Measurements from ENCODE around the gene GOLGA8K.
"Not testable (repeated sequence)": the region's sequence is repeated elsewhere in the genome, so short reads cannot be mapped to it uniquely, and the experiment has no call there.

GOLGA8K gene

DNA sequence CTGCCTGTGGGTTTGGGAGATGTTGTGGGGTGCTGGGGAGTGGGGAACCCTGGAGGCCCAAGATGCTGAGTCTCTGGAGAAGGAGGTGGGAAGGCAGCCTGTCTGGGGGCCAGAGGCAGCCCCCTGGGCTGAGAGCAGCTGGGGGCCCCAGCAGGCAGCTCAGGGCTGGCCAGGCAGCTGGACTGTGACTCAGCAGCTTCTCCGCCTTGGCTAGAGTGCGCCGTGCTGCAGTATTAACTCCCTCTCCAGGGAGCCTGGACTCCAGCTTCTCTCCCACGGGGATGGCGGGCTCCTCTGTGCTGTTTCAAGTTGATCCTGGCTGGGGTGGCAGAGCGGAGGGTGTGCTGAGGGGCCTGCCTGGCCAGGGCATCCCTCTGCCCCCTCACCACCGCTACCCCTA is 36.6 kb downstream of the GOLGA8K start:
- H3K27ac Mint-ChIP-seq, H3K4me3 Mint-ChIP-seq: not testable (repeated sequence)

DNA sequence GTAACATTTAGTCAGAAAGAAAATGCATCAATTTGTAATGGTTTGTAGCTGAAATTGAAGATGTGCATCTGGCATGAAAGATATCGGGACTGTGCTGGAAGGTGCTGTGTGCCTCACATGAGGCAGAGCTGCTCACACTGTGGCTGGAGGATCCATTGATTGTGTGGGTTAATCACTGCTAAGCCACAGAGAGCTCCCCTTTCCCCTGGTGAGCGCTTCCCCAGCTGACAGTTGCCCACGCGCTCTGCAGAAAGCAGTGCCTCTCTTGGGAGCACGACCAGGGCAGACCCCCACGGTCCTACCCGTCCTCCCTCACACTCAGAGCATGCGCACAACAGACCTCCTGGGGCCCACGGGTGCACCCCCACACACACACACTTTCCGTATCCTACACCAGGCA is 37.1 kb downstream of the GOLGA8K start:
- H3K4me3 Mint-ChIP-seq; H3K4me1 Mint-ChIP-seq (ENCODE audit: low read depth); H3K27ac Mint-ChIP-seq; H3K36me3 Mint-ChIP-seq; H3K9me3 Mint-ChIP-seq (ENCODE audit: low read depth); H3K27me3 Mint-ChIP-seq: not testable (repeated sequence)

More for the DNA sequence above, 36.6 kb downstream of the GOLGA8K start:
- H3K9me3 Mint-ChIP-seq (ENCODE audit: low read depth); H3K36me3 Mint-ChIP-seq; H3K4me1 Mint-ChIP-seq (ENCODE audit: low read depth); H3K27me3 Mint-ChIP-seq: not testable (repeated sequence)

DNA sequence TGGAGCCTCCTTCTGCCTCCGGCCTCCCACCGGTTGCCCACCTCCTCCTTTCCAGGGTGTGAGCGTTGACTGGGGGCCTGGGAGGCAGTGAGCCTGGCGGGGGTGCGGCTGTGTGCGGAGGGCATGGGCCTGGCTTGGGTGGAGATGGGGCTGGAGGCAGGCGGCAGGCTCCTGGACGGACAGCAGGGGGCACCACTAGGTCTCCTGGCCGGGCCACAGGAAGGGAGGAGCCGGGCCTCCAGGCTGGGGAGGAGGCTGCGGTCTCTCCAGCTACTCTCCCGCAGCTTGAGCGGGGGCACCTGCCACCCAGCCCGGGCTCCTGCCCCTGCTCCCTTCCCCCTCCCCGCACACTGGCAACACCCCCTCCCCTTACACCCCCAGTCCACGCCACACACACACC is 38.1 kb downstream of the GOLGA8K start:
- H3K27ac Mint-ChIP-seq; H3K27me3 Mint-ChIP-seq; H3K36me3 Mint-ChIP-seq; H3K4me1 Mint-ChIP-seq (ENCODE audit: low read depth); H3K4me3 Mint-ChIP-seq; H3K9me3 Mint-ChIP-seq (ENCODE audit: low read depth): not testable (repeated sequence)

DNA sequence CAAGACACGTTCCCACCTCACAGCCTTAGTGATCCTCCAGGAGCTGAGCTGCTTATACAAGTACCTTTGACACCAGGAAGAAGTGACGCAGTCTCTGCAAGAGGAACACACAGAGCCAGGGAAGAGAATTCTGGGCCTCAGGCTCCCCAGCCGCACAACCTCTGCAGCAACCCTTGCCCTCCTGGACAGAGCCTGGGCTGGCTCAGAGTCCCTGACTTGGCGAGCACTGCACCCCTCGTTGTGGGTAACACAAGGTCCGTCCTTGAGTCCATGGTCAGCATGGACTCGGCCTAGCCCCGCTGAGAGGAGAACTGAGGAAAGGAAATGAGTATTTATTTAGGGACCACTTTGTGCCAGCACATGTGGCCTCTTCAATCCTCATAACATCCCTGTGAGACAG is 39.6 kb downstream of the GOLGA8K start:
- H3K4me3 Mint-ChIP-seq; H3K4me1 Mint-ChIP-seq (ENCODE audit: low read depth): not testable (repeated sequence)

DNA sequence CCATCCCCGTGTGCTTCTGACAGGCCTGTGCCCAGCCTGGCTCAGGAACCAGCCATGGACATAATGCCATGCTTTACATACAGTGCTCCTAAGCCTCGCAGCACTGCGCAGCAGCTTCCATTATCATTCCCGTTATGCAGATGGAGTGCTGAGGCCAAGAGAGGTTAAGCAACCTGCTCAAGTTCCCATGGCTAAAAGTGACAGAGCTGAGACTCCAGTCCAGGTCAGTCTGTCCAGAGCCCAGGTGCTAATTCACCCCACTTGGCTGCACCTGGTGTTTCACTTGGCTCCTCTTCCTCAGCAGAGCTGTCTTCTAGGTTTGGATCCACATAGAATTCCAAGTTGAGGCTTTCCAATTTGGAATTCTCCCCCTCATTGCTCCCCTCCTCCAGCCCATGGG is 41.4 kb downstream of the GOLGA8K start:
- H3K27ac Mint-ChIP-seq; H3K9me3 Mint-ChIP-seq (ENCODE audit: low read depth); H3K36me3 Mint-ChIP-seq; H3K4me1 Mint-ChIP-seq (ENCODE audit: low read depth); H3K27me3 Mint-ChIP-seq; H3K4me3 Mint-ChIP-seq: not testable (repeated sequence)

More for the DNA sequence above, 39.6 kb downstream of the GOLGA8K start:
- H3K36me3 Mint-ChIP-seq; H3K9me3 Mint-ChIP-seq (ENCODE audit: low read depth); H3K27ac Mint-ChIP-seq; H3K27me3 Mint-ChIP-seq: not testable (repeated sequence)

DNA sequence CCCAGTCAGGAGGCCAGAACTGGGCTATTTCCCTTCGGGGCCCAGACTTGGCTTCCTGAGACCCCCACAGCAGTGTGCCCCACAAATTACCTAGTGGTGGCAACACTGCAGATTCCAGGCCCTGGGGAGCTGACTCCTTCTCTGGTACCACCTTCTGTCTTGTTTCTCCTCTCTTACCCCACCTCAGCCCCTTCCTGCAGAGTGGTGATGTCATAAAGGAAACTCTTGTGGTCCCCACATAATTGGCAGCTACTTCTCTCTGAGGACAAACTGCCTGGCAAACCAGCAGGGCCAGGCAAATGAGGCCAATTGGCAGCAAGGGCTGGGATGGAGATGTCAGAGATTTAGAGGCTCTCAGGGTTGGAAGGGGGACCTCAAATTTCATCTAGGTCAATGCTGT is 44.6 kb downstream of the GOLGA8K start:
- not testable (repeated sequence) for H3K4me3 Mint-ChIP-seq; H3K27ac Mint-ChIP-seq; H3K4me1 Mint-ChIP-seq (ENCODE audit: low read depth); H3K9me3 Mint-ChIP-seq (ENCODE audit: low read depth); H3K27me3 Mint-ChIP-seq; H3K36me3 Mint-ChIP-seq

DNA sequence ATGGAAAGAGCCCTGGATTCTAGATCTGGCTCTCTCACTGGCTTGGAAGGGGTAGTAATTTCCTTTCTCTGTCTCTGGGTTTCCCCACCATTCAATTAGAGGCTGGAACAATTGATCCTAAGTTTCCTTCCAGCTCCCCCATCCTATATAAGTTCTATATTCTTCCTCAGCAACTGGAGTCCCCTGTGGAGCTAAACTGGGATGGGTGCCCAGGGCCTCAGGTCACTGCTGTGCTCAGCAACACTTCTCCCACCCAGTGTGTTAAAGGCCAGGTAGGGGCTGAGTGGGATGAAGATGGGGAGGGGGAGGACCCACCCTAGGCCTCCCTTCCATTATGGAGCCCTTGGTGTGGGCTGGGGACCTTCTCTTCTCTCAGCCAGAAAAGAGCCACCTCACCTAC is 46.2 kb downstream of the GOLGA8K start:
- not testable (repeated sequence) for H3K9me3 Mint-ChIP-seq (ENCODE audit: low read depth); H3K4me3 Mint-ChIP-seq; H3K27ac Mint-ChIP-seq; H3K27me3 Mint-ChIP-seq; H3K4me1 Mint-ChIP-seq (ENCODE audit: low read depth); H3K36me3 Mint-ChIP-seq

DNA sequence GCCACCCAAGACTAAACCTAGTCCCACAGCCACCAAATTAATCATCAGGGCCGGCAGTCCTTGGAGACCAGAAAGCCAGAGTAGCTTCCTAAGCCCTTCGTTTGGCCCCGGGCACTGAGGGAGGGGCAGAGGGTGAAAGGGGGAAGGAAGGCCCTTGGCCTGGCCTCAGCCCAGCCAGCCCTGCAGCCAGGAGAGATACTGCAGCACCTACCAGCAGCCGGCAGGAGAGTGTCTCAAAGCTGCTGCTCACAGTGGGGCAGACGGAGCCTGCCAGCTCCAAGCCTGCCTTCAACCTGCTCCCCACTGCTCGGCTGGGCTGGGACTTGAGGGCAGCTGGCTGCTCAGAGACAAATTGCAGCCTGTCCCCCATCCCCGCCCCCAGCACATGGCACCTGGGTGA is 50.3 kb downstream of the GOLGA8K start:
- not testable (repeated sequence) for H3K27me3 Mint-ChIP-seq

DNA sequence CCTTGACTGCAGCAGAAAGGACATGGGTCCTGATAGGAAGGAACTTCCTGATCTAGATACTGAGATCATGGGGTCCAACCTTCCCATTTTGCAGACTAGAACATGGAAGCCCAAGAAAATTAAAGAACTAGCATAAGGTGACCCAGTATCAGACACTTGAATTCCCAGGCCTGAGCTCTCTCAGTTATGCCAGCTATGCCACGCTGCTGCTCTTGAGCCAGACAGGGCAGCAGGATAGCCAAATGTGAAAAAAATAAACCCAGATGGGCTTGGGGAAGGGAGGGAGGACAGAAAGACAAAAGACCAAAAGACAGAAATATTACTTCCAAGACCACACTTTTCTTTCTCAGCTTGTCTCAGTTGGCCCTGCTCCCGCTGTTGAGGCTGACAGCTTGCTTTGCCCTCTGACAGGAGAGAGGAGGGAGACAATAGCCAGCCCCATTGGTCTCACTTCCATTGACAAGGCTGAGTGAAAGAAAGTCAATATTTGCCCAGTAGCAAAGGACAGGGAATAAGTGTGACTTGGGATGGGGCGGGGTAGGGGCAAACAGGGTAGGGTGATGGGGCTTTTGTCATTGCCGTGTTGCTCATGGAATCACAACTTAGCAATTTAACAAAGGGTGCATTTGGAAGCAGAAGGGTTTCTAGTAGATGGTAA is 52.4 kb downstream of the GOLGA8K start:
- not testable (repeated sequence) for H3K9me3 Mint-ChIP-seq (ENCODE audit: low read depth); H3K36me3 Mint-ChIP-seq; H3K4me1 Mint-ChIP-seq (ENCODE audit: low read depth); H3K4me3 Mint-ChIP-seq; H3K27ac Mint-ChIP-seq; H3K27me3 Mint-ChIP-seq

More for the DNA sequence above, 50.3 kb downstream of the GOLGA8K start:
- H3K27ac Mint-ChIP-seq; H3K9me3 Mint-ChIP-seq (ENCODE audit: low read depth); H3K4me3 Mint-ChIP-seq; H3K36me3 Mint-ChIP-seq; H3K4me1 Mint-ChIP-seq (ENCODE audit: low read depth): not testable (repeated sequence)

DNA sequence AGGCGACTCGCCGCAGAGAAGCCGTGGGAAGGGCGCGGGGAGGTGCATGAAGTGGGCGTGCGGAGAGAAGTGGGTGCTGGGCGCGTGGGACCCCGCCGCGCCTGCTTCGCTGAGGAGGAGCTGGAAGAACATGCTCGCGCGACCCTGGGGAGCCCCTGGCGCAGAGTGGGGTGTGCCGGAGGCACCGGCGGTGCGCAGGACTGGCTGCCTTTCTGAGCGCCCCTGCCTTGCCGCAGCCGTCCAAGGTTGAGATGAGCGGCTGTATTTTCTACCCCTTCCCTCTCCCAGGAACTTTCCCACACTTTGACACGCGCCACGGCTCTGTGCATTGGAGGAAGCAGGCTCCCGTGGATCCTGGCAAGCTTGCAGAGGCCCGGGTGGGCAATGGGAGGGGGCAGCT is 56.1 kb downstream of the GOLGA8K start:
- H3K36me3 Mint-ChIP-seq; H3K9me3 Mint-ChIP-seq (ENCODE audit: low read depth); H3K27me3 Mint-ChIP-seq; H3K4me1 Mint-ChIP-seq (ENCODE audit: low read depth); H3K27ac Mint-ChIP-seq; H3K4me3 Mint-ChIP-seq: not testable (repeated sequence)

DNA sequence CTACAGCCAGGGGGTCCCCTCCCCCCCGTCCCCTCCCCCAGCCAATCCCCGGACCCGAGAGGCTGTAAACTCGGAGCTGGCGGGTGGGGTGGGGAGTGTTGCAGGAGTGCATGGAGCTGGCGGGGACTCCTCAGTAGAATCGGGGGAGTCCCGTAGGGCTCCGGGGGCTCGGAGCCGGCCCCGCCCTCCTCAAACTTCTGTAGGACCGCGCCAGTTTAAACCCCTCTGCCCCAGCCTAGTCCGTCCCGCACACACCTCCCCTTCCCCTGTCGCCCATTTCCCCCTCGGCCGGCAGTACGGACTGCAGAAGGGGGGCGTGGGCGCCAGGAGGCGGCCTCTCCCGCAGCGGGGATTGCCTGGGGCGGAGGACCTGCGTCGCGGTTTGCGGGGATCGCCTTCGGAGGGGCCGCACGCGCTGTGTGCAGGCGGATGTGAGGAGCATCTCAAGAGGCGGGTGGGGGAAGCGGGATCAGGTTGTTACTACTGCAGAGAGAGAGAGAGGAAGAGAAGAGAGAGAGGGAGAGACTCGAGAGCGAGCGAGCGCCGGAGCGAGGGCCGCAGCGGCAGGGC is 57.0 kb downstream of the GOLGA8K start:
- not testable (repeated sequence) for H3K27me3 Mint-ChIP-seq; H3K36me3 Mint-ChIP-seq; H3K4me1 Mint-ChIP-seq (ENCODE audit: low read depth); H3K27ac Mint-ChIP-seq; H3K9me3 Mint-ChIP-seq (ENCODE audit: low read depth); H3K4me3 Mint-ChIP-seq

DNA sequence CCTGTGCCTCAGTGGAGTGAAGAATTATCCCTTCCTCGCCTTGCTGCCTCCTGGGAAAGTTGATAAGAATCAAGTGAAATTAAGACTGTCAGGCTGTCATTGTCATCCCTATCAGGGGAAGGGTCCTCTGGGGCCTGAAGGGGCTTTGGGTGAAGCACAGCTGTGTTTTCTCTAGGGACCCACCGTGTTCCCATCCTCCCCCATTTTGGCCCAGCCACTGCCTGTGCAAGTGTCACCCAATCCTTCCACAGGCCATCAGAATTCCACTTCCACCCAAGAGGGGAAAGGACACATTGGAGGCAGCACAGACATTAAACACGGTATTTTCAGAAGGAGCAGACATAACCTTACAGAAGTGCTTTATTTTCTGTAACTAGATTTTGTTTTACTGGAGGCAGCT is 59.2 kb downstream of the GOLGA8K start:
- H3K9me3 Mint-ChIP-seq (ENCODE audit: low read depth); H3K27ac Mint-ChIP-seq; H3K27me3 Mint-ChIP-seq; H3K4me1 Mint-ChIP-seq (ENCODE audit: low read depth); H3K36me3 Mint-ChIP-seq; H3K4me3 Mint-ChIP-seq: not testable (repeated sequence)

Data from activated naive CD8-positive, alpha-beta T cell (primary cell).